GM19043 (cell line): ENCODE results near the gene RAB11FIP3.
"Not testable (repeated sequence)": the region's sequence is repeated elsewhere in the genome, so short reads cannot be mapped to it uniquely, and the experiment has no call there.

Experiments used
- ATAC-seq: cut with Tn5 transposase; IDR thresholded peaks from one replicate; pipeline ENCODE4 v1.9.1; 2021; ENCODE audit warnings: low read depth; ENCODE audit not compliant: unreplicated experiment

Gene RAB11FIP3

DNA sequence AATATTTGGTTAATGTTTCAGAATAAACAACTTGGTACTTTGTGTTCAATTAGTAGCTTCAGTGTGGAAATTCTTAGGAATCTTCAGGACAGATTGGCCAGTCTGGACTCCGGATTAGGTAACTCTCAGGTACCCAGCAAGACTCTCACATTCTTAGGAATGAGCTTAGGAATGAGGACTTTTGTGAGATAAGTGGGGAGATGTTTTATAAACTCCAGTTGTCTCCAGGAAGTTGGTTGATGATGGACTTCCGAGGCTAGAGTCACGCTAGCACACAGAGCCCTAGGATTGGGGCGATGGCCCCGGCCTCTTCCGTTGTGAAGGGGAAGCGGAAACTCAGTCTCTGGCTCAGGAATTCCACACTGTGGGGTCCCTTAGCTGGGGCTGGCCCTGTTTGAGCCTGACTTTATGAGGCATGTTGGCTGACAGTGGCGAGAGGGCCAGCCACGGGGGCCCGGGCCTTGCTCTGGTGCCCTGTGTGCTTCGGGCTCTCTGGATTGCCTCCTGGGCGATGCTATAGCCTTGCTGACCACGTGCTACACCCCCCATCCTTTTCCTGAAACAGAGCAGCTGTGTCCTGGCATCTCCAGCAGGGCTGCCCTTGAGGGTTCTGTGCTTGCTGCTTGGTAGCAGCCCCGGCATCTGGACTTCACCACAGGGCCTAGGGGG, 32.4 kb downstream of the RAB11FIP3 start:
- ATAC-seq: no peak

- ATAC-seq: no peak
These were observed 34.3 kb downstream of the RAB11FIP3 start for GRCh38 chr16:459761-460160.

DNA sequence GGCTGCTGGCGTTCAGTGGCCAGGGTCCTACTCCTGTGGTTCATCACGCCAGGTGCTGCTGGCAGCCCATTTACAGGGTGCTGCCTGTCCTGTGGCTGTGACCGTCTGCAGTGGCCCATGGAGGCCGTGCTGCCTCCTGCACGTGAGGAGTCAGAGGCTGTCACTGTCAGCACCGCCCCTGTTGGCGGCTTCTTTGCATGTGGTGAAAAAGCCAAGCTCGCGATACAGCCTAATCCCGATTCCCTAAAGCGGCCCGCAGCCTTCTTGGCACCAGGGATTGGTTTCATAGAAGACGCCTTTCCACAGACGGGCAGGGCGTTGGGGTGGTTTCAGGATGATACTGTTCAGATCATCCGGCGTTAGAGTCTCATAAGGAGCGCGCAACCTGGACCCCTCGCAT, 35.3 kb downstream of the RAB11FIP3 start:
- ATAC-seq: no peak

- ATAC-seq: no peak
These were observed 37.6 kb downstream of the RAB11FIP3 start for GRCh38 chr16:463071-463470.

DNA sequence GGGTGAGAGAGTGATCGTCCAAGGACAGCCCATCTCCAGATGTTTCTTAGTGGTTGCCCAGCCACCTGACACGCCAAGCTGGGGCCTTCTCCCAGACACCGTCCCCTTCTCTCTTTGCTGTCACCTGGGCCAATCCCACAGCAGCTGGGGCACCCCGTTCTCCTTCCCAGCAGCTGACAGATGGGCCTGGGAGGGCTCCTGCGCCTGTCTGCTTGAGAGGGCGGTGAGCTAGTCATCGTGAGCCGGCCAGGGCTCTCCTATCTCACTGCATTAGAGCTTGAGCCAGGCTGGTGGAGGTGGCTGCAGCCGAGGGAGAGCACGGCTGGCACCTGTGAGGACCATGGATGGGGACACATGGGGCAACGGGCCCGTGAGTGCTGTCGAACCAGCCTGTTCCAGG, 41.2 kb downstream of the RAB11FIP3 start:
- no peak for ATAC-seq

- ATAC-seq: not testable (repeated sequence)
These were observed 41.9 kb downstream of the RAB11FIP3 start for GRCh38 chr16:467249-467871.

DNA sequence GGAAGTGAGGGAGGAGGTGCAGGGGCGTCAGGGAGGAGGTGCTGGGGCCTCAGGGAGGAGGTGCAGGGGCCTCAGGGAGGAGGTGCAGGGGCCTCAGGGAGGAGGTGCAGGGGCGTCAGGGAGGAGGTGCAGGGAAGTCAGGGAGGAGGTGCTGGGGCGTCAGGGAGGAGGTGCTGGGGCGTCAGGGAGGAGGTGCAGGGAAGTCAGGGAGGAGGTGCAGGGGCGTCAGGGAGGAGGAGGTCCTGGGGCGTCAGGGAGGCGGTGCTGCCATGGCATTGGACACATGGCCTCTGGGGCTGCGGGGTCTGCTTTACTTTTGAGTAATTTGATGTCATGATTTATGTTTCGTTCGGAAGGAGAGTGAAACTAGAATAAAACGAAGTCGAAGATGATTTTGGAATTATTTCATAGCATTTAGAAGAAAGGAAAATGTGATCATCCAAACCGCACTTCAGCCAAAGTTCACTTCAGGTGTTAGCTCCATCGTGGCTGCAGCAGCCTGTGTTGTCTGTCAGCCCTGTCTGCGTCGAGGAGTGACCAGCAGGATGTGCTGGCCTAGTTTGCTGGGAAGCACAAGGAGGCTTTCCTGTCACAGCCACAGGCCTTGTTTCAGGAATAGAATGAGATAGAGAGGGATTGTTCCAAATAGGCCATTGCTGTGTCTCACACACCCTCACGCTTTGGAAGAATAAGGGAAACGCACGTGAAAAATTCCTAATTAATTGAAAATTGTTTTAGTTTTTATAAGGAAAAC, 42.8 kb downstream of the RAB11FIP3 start:
- ATAC-seq: no peak

- not testable (repeated sequence) for ATAC-seq
These were observed 44.0 kb downstream of the RAB11FIP3 start for GRCh38 chr16:469459-469858.

DNA sequence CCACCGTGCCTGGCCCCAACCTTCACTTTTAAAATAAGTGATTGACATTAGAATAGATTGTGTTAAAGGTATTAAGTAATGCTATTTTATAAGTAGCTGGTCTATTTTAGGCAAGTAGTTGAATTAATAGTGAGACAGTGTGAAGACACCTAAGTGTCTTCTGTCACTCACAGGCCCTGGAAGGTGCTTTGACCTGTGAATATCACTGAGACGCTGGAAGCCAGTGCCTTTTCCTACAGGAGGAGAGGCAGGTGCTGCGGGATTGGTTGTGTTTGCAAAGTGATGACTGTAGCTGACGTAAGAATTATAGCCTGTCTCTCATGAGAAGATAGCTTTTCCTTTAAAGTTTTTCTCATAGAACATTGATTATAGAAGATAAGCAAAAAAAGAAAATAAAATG, 45.0 kb downstream of the RAB11FIP3 start:
- no peak for ATAC-seq

- ATAC-seq: no peak
These were observed 46.1 kb downstream of the RAB11FIP3 start for GRCh38 chr16:471353-472198.

DNA sequence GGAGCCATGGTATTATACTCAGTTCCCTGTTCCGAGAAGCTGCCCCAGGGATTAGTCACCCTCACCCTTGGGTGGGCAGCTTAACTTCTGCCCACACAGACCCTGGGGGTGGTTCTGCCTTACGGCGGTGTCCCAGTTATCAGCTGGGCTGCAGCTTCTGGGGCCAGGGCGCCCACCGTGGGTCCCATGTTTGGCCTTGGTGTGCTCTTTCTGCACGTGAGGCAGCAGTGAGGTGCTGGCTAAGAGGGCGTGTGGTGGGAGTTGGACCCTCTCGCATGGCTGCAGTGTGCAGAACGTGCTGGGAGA, 46.7 kb downstream of the RAB11FIP3 start:
- no peak for ATAC-seq

DNA sequence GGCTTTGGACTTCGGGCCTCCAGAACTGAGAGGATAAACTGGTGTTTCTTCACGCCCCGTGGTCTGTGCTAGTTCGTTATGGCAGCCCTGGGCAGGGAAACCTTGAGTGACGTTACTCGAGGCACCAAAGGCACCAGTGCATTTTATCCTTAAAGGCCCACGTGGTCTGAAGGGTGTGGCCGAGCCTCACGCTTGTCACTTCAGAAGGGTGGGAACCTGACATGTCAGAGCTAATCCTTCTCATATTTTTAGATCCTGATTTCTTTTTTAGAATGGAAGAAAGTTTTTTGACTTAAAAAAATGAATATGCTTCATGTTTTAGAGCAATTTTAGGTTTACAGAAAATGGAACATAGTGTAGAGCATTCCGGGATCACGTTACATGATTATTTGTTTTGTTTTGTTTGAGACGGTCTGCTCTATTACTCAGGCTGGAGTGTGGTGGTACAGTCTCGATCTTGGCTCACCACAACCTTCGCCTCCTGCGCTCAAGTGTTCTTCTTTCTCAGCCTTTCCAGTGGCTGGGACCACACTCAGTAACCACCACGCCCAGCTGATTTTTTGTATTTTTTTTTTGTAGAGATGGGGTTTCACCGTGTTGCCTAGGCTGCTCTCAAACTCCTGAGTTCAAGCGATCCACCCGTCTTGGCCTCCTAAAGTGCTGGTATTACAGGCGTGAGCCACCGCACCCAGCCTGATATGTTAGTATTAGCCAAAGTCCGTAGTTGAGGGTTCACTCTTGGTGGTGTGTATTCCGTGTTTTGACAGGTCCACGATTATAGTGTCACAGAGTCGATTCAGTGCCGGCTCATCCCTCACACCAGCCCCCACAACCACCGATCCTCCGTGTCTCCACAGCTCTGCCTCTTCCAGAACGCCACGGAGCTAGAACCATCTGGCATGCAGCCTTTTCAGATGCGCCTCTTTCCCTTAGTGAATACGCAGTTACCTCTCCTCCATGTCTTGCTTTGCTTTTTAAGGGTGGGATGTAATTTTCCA, 47.9 kb downstream of the RAB11FIP3 start:
- ATAC-seq: no peak

DNA sequence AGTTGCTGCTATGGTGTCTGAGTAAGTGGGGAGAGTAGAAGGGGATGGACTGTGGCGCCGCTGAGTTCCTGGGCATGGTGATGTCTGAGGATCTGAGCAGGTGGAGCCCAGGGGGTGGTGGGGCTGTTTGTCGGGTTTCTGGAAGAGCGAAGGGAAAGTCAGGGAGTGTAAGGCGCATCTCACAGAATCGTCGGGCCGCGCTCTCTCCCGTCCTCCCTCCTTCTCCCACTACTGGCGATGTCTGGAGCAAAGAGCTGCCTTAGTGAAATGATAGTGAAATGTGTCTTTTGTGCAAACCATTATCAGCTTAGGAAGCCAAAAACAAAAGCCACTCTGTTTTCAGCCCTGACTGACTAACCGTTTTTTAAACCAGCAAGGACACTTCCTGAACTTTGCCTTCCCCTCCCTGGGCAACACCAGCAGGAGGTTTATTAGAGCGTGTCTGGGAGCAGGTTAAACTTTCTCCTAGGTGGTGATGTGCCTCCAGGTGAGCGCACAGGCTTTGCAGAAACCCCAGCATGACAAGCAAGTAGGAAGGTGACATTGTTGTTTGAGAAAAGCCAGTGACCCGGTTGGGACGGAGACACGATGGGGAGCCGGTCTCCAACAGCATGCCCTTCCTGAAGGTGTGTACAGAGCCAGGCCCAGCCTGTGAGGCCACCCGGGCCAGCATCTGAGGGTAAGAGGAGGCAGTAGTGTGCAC, 49.1 kb downstream of the RAB11FIP3 start:
- no peak for ATAC-seq

DNA sequence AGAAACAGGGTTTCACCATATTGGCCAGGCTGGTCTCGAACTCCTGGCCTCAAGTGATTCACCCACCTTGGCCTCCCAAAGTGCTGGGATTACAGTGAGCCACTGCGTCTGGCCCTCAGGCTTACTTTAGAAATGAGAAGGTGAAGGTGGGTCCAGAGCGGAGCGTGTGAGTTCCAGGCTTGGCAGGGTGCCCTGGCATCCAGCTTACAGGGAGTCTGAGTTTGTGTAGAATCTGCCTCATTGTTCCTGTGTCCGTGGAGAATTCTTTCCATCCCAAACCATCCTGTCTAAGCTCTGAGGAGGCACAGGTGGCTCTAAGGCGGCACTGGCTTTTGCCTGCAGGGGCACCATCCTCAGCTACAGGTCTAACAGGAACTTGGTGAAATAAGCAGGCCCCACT, 50.6 kb downstream of the RAB11FIP3 start:
- ATAC-seq: no peak

DNA sequence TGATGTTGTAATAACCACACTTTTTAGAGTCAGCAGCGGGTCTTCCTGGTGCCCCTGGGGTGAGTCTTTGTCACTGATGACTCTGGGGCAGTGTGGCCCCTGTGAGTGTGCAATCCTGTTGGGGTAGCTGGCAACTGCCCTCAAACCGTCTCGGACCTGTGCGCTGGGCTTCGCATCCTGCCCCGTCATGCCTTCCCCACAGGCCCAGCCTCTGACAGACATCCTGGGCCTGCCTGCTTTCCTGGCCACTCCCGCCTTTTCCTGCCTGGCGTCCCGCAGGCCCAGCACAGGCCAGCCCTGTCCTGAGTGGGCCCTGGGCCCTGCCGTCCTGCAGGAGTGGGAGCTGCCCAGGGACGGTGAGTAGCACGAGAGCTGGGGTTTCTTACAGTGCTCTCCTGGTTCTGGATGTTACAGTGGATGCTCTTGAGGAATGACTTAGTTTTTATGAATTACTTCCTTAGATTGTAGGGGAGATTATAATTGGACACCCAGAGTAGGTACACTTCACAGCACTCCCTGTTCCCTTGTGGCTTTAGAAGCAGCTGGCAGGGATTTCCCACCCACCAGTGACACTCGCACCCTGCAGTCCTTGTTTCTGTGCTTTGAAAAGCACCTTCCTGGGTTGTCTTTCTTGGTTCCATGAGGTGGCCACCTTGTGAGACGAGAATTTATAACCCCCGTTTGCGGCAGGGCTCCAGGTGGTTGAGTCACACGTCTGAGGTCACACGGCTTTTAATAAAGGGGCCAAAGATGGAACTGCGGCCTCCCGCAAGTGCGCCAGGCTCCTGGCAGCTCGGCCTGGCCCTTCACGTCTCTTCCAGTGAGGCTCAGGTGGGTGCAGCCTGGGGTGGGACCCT, 52.1 kb downstream of the RAB11FIP3 start:
- ATAC-seq: no peak

DNA sequence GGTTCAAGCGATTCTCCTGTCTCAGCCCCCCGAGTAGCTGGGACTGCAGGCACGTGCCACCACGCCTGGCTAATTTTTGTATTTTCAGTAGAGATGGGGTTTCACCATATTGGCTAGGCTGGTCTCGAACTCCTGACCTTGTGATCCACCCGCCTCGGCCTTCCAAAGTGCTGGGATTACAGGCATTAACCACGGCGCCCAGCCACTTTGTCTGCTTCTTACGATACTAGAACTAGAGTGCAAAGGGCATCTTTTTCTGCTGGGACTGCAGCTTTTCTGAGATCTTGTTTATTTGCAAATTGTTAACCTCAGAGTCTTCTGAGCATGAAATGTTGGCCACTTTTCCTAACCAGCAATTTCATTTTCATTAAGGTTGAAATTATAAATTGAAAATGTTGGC, 52.8 kb downstream of the RAB11FIP3 start:
- ATAC-seq: not testable (repeated sequence)

DNA sequence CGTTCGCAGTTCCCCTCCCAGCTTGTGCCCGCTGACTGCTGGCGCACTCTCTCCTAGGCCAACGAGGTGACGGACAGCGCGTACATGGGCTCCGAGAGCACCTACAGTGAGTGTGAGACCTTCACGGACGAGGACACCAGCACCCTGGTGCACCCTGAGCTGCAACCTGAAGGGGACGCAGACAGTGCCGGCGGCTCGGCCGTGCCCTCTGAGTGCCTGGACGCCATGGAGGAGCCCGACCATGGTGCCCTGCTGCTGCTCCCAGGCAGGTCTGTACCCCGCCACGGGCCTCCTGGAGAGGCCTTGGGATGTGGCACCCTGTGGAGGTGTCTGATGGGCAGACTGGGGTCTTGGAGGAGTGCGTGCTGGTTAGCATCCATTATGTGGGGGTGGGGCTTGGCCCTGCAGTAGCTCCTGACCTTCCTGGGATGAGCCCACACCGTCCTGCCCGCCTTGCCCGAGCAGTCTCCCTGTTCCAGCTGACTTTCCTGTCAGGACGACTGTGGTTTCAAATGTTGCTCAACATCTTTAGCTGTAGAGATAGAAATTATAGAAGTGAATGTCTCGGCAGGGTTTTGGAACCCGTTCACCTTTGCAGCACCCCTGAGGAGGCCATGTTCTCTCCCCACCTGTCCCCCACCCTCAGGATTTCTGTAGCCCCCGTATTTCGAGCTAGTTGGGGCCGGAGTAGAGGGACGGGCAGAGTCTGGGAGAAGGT, 57.2 kb downstream of the RAB11FIP3 start:
- no peak for ATAC-seq
